HG03354 (cell line): ENCODE data around the gene ADPRHL1.

Experiments
- ATAC-seq: cut with Tn5 transposase; IDR thresholded peaks from one replicate; pipeline ENCODE4 v1.9.1; 2021; ENCODE audit warnings: mild to moderate bottlenecking; ENCODE audit not compliant: unreplicated experiment, poor library complexity, severe bottlenecking

The ADPRHL1 gene

GRCh38 chr13:113452942-113453901, at the start of gene ADPRHL1:
ADPRHL1 (minus strand) TSS chr13:113453488; CDS start chr13:113453437, 51 bp downstream.
- no peak for ATAC-seq

DNA sequence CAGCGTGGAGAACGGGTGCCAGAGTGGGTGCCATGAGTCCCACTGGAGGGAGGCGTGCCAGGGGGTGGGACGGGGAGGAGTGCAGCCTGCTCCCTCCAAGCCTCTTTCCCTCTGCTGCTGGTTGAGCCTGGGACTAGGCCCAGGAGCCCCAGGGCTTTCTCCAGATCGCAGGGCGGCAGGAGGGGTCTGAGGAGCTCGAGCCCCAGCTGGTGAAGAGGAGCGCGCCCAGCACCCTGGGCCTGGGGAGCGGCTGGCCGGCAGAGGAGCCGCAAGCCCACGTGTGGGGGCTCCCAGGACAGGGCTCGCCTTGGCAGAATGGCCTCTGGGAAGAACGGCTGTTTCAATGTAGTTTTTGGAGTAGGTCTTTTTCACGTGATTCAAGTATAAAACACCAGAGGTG, 49.4 kb upstream of the ADPRHL1 start:
- ATAC-seq = no peak

DNA sequence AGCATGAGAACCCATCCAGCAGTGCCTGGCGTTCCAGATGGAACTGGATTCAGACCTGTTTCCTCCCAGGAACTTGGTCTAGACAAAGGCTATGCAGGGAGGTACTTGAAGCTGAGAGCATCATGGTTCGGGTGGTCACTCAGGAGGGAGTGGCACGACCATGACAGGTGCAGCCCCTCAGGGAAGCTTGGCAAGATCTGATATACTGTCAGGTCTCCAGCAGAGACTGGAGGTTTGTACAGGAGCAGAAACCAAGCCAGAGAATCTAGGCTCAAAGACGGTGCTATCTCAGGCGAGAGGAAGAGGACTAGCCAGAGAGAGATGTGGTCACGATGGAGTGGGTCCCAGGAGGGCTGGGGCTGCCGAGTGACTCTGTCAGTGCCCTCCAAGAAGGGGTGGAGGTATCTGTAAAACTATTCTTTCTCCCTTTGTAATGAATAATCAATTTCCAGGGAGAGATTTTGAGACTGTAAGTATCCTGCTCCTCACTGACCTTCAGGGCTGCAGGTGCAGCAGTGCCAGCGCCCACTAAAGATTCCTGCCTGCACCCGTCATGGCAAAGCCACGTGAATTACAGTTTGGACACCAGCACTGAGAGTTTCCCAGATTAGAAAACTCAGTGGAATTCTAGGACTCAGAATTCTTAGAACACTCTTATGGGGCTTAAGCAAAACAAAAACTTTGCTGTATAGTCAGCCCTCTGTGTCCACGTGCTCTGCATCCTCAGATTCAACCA, 47.4 kb upstream of the ADPRHL1 start:
- no peak for ATAC-seq

DNA sequence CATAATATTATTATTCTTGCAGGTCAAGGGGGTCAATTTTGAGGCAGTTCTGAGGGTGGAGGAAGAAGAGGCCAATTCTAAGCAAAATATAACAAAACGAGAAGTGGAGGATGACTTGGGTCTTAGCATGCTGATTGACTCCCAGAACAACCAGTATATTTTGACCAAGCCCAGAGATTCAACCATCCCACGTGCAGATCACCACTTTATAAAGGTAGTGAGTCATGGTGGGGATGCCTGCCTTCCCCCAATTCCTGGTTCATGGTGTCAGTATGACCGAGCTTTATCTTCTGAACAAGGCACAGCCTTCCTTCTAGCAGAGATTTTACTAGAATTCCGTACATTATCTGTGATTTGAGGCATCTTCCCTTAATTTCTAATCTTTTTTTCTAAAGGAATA, 46.6 kb upstream of the ADPRHL1 start:
- ATAC-seq = no peak

DNA sequence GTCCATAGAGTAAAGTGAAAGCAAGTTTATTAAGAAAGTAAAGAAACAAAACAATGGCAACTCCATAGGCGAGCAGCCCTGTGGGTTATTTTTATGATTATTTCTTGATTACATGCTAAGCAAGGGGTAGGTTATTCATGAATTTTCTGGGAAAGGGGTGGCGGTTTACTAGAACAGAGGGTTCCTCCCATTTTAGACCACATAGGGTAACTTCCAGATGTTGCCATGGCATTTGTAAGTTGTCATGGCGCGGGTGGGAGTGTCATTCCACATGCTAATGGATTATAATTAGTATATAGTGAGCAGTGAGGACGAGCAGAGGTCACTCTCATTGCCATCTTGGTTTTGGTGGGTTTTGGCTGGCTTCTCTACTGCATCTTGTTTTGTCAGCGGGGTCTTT, 45.6 kb upstream of the ADPRHL1 start:
- ATAC-seq = no peak

DNA sequence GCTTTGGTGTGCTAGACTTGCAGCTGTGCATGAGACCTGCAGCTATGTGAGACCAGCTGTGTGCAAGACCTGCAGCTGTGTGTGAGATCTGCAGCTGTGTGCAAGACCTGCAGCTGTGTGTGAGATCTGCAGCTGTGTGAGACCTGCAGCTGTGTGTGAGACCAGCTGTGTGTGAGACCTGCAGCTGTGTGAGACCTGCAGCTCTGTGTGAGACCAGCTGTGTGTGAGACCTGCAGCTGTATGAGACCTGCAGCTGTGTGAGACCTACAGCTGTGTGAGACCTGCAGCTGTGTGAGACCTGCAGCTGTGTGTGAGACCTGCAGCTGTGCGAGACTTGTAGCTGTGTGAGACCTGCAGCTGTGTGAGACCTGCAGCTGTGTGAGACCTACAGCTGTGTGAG, 43.9 kb upstream of the ADPRHL1 start:
- no peak for ATAC-seq

- no peak for ATAC-seq
Measured at GRCh38 chr13:113495494-113496210, 42.4 kb upstream of the ADPRHL1 start.

GRCh38 chr13:113493315-113493951, 40.1 kb upstream of the ADPRHL1 start:
- ATAC-seq = no peak

DNA sequence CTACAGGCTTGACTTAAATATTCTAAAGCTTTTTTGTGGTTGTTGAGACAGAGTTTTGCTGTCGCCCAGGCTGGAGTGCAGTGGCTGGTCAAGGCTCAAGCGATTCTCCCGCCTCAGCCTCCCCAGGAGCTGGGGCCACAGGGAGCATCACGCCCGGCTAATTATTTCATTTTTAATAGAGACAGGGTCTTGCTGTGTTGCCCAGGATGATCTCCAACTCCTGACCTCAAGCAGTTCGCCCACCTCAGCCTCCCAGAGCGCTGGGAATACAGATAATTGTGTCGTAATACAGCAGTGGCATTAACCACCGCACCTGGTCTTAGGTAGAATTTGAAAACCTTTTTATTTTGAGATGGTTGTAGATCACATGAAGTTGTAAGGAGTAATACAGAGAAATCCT, 38.7 kb upstream of the ADPRHL1 start:
- ATAC-seq = no peak

- ATAC-seq = no peak
Measured at GRCh38 chr13:113491418-113491883, 38.2 kb upstream of the ADPRHL1 start.

DNA sequence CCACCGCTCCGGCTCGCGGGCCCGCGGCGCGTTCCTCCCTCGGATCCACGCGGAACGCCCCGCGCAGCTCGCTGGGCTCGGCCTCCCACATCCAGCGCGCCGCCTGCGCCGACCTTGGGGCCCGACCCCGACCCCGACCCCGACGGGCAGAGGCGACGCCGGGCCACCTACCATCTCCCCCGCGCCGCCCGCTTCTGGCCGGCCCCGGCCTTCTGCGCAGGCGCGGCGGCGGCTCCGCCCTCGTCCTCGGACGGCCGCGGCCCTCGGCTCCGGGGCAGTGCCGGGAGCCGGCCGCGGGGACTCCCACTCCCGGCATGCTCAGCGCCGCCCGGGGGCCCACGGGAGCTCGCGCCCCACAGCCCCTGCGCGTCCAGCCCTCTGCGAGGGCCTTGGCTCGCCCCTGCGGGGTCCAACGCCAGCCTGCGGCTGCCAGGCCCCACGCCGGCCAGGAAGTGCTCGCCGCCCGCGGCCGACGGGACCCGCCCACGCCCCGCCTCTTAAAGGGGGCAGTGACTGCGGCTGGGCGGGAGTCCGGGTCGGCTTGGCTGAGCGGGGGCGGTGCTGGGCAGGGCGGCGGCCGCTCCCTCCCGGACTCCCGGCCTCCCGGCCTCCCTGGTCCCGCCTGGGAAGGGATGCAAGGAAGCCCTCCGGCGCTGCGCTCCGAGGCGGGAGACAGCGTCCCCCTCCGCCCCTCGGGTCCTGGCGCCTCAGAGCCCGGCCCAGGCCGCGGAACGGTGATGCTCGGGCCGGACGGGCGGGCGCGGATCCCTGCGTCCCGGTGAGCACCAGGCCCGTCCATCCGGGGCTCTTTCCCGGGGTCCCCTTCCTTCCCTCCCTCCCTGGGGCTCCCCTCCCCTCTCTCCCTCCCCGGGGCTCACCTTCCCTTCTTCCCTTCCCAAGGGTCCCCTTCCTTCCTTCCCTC, 37.5 kb upstream of the ADPRHL1 start, which contains the start of gene DCUN1D2:
TSS of gene DCUN1D2 (minus strand) at position 216 of the 922 bp plus-strand sequence. CDS start at position 174, 42 bp downstream.
- ATAC-seq = peak; percentile 85

DNA sequence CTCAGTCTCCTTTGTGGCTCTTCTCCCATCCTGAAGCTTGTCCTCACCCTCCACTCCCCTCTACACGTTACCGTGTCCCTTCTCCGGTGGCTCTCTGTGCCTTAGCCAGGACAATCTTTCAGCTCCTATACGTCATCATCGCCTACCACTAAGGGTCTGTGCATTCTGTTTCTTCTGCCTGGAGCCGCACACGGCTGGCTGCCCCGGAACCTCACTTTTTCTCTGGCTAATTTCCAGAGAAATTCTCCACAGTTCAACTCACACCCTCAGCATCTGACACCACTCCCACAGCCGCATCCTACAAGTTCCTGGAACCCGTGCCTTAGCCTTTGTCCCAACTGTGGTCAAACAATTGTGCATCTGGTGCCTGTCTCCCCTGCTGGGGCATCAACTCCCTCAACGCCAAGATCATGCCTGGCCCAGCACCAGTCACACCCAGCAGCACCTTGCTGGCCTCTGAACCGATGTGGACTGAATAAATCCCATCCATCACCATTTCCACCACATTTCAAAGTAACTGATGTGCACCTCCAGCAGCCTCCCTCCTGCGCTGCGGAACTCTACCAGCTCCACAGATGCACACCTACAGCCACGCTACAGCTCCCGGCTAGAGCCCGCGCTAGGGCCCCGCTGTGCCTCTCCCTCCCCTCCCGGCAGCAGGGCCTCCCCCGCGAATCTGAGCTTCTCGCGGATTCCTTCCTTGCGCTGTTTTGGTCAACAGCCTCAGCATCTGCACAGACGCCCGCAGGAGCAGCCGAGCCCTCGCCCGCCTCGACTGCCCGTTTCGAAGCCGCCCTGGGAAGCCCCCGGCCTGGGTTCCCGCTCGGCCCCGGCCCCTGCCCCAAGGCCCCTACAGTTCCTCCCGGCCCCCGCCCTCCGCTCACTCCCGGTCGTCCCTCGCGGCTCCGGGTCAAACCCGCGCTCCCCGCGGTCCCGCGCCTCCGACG, 36.5 kb upstream of the ADPRHL1 start:
- peak; percentile 26 for ATAC-seq

- ATAC-seq = no peak
Measured at GRCh38 chr13:113489171-113489548, 35.9 kb upstream of the ADPRHL1 start.

- no peak for ATAC-seq
Measured at GRCh38 chr13:113488283-113488682, 35.0 kb upstream of the ADPRHL1 start.

GRCh38 chr13:113486698-113487097, 33.4 kb upstream of the ADPRHL1 start:
- no peak for ATAC-seq

DNA sequence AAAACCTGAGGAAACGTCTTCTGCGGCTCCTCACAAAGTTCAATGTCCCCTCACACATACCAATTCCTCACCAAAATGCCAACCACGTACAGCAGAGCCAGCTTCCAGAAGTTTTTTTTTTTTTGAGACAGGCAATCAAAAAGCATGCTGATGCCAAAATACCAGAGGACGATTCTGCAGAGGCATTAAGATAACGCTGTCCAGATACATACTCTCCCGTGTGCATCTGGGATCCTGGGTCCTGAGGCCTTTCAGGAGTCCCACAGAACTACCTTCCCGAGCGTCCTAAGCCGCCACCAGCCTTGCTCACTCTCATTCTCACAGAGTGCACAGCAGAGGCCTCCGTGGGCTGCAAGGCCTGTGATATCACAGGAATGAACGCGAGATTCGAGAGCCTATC, 32.3 kb upstream of the ADPRHL1 start:
- ATAC-seq = no peak

- ATAC-seq = no peak
Measured at GRCh38 chr13:113483504-113484293, 30.4 kb upstream of the ADPRHL1 start.
